22Rv1 (cell line): Measurements from ENCODE around the gene HBP1.

Experiments
- CTCF ChIP-seq: fragments of 450-650 bp; IDR thresholded peaks from 2 replicates; pipeline ENCODE4 v1.5.1; 2017; ENCODE audit warnings: mild to moderate bottlenecking
- ZFX ChIP-seq: fragments of 450-650 bp; IDR thresholded peaks from 2 replicates; pipeline ENCODE4 v1.6.1; 2017; ENCODE audit warnings: antibody characterized with exemption, borderline replicate concordance

- TF ChIP-seq CTCF (no peak), ZFX (no peak)
These were observed 45.1 kb downstream of the HBP1 start for GRCh38 chr7:107213945-107214344.
